OCI-LY7 (cell line): ENCODE measurements around the gene ZNF155.
"Not testable (repeated sequence)": the region's sequence is repeated elsewhere in the genome, so short reads cannot be mapped to it uniquely, and the experiment has no call there.

ENCODE experiments used
- EZH2phosphoT487 ChIP-seq: fragments of 200-600 bp; sonication (generic); IDR thresholded peaks from 2 replicates; pipeline ENCODE4 v1.6.1; 2018; ENCODE audit warnings: low read depth, borderline replicate concordance, mild to moderate bottlenecking, mixed run types, antibody characterized with exemption, low read length, moderate library complexity, mixed read lengths
- TF ChIP-seq, protein P1 (sequence below): fragments of 200-600 bp; sonication (generic); conservative IDR thresholded peaks from 2 replicates; pipeline ENCODE4 v1.5.1; 2014; ENCODE audit warnings: mild to moderate bottlenecking, antibody characterized with exemption, low read length, moderate library complexity, mixed read lengths

DNA sequence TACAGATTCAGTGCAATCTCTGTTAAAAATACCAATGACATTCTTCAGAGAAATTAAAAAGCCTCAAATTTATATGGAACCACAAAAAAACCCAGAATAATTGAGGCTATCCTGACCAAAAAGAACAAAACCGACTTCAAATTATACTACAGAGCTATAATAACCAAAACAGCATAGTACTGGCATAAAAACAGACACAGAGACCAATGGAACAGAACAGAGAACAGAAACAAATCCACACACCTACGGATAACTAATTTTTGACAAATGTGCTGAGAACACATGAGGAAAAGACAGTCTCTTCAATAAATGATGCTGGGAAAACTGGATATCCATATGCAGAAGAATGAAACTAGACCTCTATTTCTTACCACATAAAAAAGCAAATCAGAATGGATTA lies 34.2 kb upstream of the ZNF155 start:
- TF ChIP-seq, protein P1, sequence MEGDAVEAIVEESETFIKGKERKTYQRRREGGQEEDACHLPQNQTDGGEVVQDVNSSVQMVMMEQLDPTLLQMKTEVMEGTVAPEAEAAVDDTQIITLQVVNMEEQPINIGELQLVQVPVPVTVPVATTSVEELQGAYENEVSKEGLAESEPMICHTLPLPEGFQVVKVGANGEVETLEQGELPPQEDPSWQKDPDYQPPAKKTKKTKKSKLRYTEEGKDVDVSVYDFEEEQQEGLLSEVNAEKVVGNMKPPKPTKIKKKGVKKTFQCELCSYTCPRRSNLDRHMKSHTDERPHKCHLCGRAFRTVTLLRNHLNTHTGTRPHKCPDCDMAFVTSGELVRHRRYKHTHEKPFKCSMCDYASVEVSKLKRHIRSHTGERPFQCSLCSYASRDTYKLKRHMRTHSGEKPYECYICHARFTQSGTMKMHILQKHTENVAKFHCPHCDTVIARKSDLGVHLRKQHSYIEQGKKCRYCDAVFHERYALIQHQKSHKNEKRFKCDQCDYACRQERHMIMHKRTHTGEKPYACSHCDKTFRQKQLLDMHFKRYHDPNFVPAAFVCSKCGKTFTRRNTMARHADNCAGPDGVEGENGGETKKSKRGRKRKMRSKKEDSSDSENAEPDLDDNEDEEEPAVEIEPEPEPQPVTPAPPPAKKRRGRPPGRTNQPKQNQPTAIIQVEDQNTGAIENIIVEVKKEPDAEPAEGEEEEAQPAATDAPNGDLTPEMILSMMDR: not testable (repeated sequence)
- not testable (repeated sequence) for TF ChIP-seq EZH2phosphoT487
